HEK293 (cell line): ENCODE data around the gene ANAPC16.

ENCODE experiments used
- CTCF ChIA-PET: fragments of 350-600 bp; formaldehyde crosslinking; extraction: SDS; loops from one replicate; lab custom pipeline; 2021; ENCODE audit warnings: antibody characterized with exemption; lab: Yijun Ruan, JAX
- POLR2A ChIA-PET: fragments of 300-600 bp; formaldehyde crosslinking; extraction: SDS; loops from one replicate; lab custom pipeline; 2020; ENCODE audit warnings: antibody characterized with exemption, inconsistent platforms; lab: Yijun Ruan, JAX
- H3K27ac ChIP-seq: fragments of 200-500 bp; sonication (Bioruptor generic); 2 replicates; pipeline ENCODE4 v1.5.1; 2014; ENCODE audit warnings: low read depth, low read length, control low read depth, inconsistent platforms; ENCODE audit errors: extremely low read depth
- H3K36me3 ChIP-seq, 2 experiments: fragments of 200-500 bp in 1 of 2; sonication (Bioruptor generic) in 1 of 2; 1 replicate in 1 of 2; 2 replicates in 1 of 2; pipeline ENCODE4 v1.5.1; 2014 to 2017; ENCODE audit warnings: inconsistent platforms in 2 of 2, low read length in 2 of 2; ENCODE audit not compliant: control insufficient read depth in 2 of 2, insufficient read depth in 1 of 2
- H3K4me1 ChIP-seq: fragments of 200-500 bp; sonication (Bioruptor generic); 2 replicates; pipeline ENCODE4 v1.5.1; 2014; ENCODE audit warnings: mild to moderate bottlenecking, low read length, inconsistent platforms; ENCODE audit not compliant: control insufficient read depth, insufficient read depth
- H3K4me3 ChIP-seq: 2 replicates; pipeline ENCODE4 v1.5.1; 2011; ENCODE audit warnings: low read depth, mild to moderate bottlenecking, control low read depth, low read length, moderate library complexity
- H3K9me3 ChIP-seq: fragments of 200-500 bp; sonication (Bioruptor generic); 2 replicates; pipeline ENCODE4 v1.5.1; 2014; ENCODE audit warnings: low read depth, low read length, inconsistent platforms; ENCODE audit not compliant: control insufficient read depth, insufficient read depth
- BCL6B ChIP-seq: fragments of 450-650 bp; formaldehyde crosslinking; IDR thresholded peaks from 2 replicates; pipeline ENCODE4 v1.5.1; 2017; ENCODE audit warnings: missing biosample characterization, missing genetic modification characterization
- HOXC10 ChIP-seq: sonication (generic); formaldehyde crosslinking; IDR thresholded peaks from 2 replicates; pipeline ENCODE4 v1.8.1; 2023; ENCODE audit warnings: mild to moderate bottlenecking, missing genetic modification reagents
- KLF10 ChIP-seq: fragments of 450-650 bp; IDR thresholded peaks from 2 replicates; pipeline ENCODE4 v1.5.1; 2018; ENCODE audit warnings: missing biosample characterization, mild to moderate bottlenecking, missing genetic modification characterization
- MEIS1 ChIP-seq: sonication (generic); formaldehyde crosslinking; IDR thresholded peaks from 2 replicates; pipeline ENCODE4 v1.8.1; 2022; ENCODE audit warnings: missing genetic modification reagents, mild to moderate bottlenecking, borderline replicate concordance
- PBX3 ChIP-seq: sonication (generic); formaldehyde crosslinking; IDR thresholded peaks from 2 replicates; pipeline ENCODE4 v1.8.1; 2022; ENCODE audit warnings: mild to moderate bottlenecking, moderate library complexity, missing genetic modification reagents
- PRDM1 ChIP-seq: fragments of 450-650 bp; formaldehyde crosslinking; IDR thresholded peaks from 2 replicates; pipeline ENCODE4; 2016; ENCODE audit warnings: missing biosample characterization, missing genetic modification characterization
- ZBTB20 ChIP-seq: fragments of 450-650 bp; formaldehyde crosslinking; IDR thresholded peaks from 2 replicates; pipeline ENCODE4 v1.5.1; 2016; ENCODE audit warnings: missing biosample characterization, missing genetic modification characterization
- ZNF132 ChIP-seq: fragments of 450-650 bp; formaldehyde crosslinking; IDR thresholded peaks from 2 replicates; pipeline ENCODE4 v1.5.1; 2017; ENCODE audit warnings: missing biosample characterization, missing genetic modification characterization, borderline replicate concordance
- ZNF16 ChIP-seq: fragments of 450-650 bp; formaldehyde crosslinking; IDR thresholded peaks from 2 replicates; pipeline ENCODE4 v1.5.1; 2016; ENCODE audit warnings: low read depth, missing biosample characterization, missing genetic modification characterization
- ZNF19 ChIP-seq: fragments of 450-650 bp; formaldehyde crosslinking; IDR thresholded peaks from 2 replicates; pipeline ENCODE4; 2016; ENCODE audit warnings: missing biosample characterization, missing genetic modification characterization, low read depth
- ZNF211 ChIP-seq: fragments of 450-650 bp; formaldehyde crosslinking; IDR thresholded peaks from 2 replicates; pipeline ENCODE4 v1.5.1; 2016; ENCODE audit warnings: low read depth, missing biosample characterization, missing genetic modification characterization
- ZNF223 ChIP-seq: fragments of 450-650 bp; formaldehyde crosslinking; IDR thresholded peaks from 2 replicates; pipeline ENCODE4 v1.5.1; 2016; ENCODE audit warnings: missing biosample characterization, missing genetic modification characterization
- ZNF239 ChIP-seq: fragments of 450-650 bp; formaldehyde crosslinking; IDR thresholded peaks from 2 replicates; pipeline ENCODE4 v1.5.1; 2016; ENCODE audit warnings: missing biosample characterization, missing genetic modification characterization
- ZNF350 ChIP-seq: fragments of 450-650 bp; formaldehyde crosslinking; IDR thresholded peaks from 2 replicates; pipeline ENCODE4 v1.5.0; 2017; ENCODE audit warnings: missing biosample characterization, mild to moderate bottlenecking, missing genetic modification characterization
- ZNF362 ChIP-seq: fragments of 450-650 bp; formaldehyde crosslinking; IDR thresholded peaks from 2 replicates; pipeline ENCODE4 v1.5.1; 2016; ENCODE audit warnings: missing biosample characterization, missing genetic modification characterization
- ZNF501 ChIP-seq: fragments of 450-650 bp; formaldehyde crosslinking; IDR thresholded peaks from 2 replicates; pipeline ENCODE4 v1.5.1; 2016; ENCODE audit warnings: missing biosample characterization, missing genetic modification characterization
- ZNF510 ChIP-seq: fragments of 450-650 bp; formaldehyde crosslinking; IDR thresholded peaks from 2 replicates; pipeline ENCODE4 v1.5.1; 2018; ENCODE audit warnings: mild to moderate bottlenecking, missing genetic modification characterization, missing biosample characterization; ENCODE audit not compliant: insufficient replicate concordance
- ZNF521 ChIP-seq: fragments of 450-650 bp; formaldehyde crosslinking; IDR thresholded peaks from 2 replicates; pipeline ENCODE4 v1.5.1; 2017; ENCODE audit warnings: missing biosample characterization, mild to moderate bottlenecking, missing genetic modification characterization
- ZNF555 ChIP-seq: fragments of 450-650 bp; formaldehyde crosslinking; conservative IDR thresholded peaks from 2 replicates; pipeline ENCODE4 v1.5.1; 2017; ENCODE audit warnings: missing biosample characterization, mild to moderate bottlenecking, missing genetic modification characterization, inconsistent platforms
- ZNF596 ChIP-seq: fragments of 450-650 bp; IDR thresholded peaks from 2 replicates; pipeline ENCODE4 v1.5.0; 2018; ENCODE audit warnings: missing biosample characterization, mild to moderate bottlenecking, missing genetic modification characterization, moderate library complexity
- ZNF776 ChIP-seq: fragments of 450-650 bp; formaldehyde crosslinking; IDR thresholded peaks from 2 replicates; pipeline ENCODE4 v1.5.0; 2017; ENCODE audit warnings: missing biosample characterization, missing genetic modification characterization, borderline replicate concordance
- TF ChIP-seq, protein P1 (sequence below): fragments of 450-650 bp; formaldehyde crosslinking; IDR thresholded peaks from 2 replicates; pipeline ENCODE4 v1.5.1; 2016; ENCODE audit warnings: missing biosample characterization, missing genetic modification characterization
- TF ChIP-seq, protein P2 (sequence below): fragments of 450-650 bp; formaldehyde crosslinking; IDR thresholded peaks from 2 replicates; pipeline ENCODE4 v1.5.1; 2017; ENCODE audit warnings: missing biosample characterization, missing genetic modification characterization
- TF ChIP-seq, protein P3 (sequence below): fragments of 450-650 bp; formaldehyde crosslinking; optimal IDR thresholded peaks from 2 replicates; pipeline ENCODE3; 2016; ENCODE audit warnings: missing biosample characterization, mild to moderate bottlenecking, missing genetic modification characterization

ANAPC16 gene

DNA sequence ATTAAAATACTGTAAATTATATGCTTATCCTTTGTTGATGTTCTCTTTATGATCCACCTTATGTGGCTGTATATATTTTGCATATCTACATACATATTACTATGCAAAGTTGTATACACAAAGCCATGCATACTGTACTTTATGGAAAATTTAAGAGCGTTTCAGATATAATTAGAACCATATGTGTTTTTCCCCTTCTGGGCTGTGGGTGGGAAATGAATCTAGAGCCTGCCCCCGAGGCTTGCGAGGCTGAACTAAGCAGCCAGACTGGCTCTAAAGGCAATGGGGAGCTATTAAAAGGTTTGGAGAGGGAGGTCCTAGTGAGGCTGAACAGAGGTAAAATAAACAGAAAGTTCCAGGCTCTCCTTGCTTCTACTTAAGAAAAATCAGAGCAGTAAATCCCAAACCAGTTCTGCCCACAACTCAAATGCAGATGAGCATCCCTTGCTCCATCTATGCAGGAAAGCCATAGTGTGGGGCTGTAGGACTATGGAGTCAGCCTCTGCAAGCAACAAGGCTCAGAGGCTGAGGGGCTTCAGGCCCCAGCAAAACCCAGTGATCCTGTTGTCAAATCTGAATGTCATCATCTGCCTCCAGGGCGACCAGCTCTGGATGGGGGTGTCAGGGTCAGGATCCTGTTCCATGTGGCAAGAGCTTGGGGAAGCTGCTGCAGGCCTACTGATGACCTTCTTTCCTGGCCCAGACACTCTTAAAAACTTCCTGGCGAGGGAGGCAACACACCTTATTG, 43.9 kb downstream of the ANAPC16 start (continued):
- TF ChIP-seq, protein P1, sequence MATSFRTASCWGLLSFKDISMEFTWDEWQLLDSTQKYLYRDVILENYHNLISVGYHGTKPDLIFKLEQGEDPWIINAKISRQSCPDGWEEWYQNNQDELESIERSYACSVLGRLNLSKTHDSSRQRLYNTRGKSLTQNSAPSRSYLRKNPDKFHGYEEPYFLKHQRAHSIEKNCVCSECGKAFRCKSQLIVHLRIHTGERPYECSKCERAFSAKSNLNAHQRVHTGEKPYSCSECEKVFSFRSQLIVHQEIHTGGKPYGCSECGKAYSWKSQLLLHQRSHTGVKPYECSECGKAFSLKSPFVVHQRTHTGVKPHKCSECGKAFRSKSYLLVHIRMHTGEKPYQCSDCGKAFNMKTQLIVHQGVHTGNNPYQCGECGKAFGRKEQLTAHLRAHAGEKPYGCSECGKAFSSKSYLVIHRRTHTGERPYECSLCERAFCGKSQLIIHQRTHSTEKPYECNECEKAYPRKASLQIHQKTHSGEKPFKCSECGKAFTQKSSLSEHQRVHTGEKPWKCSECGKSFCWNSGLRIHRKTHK, result no peak
- TF ChIP-seq ZNF239 (tag by site-specific recombination) (no peak), BCL6B (tag by site-specific recombination) (no peak), ZNF211 (tag by site-specific recombination) (no peak), ZNF362 (tag by site-specific recombination) (no peak), KLF10 (tag by site-specific recombination) (no peak), PRDM1 (tag by site-specific recombination) (no peak), ZNF223 (tag by site-specific recombination) (no peak), ZNF776 (tag by site-specific recombination) (no peak), ZNF350 (tag by site-specific recombination) (no peak), ZNF555 (tag by site-specific recombination) (no peak), ZNF596 (tag by site-specific recombination) (no peak), ZNF132 (tag by site-specific recombination) (no peak), ZNF16 (tag by site-specific recombination) (peak; percentile 73; the same call in 1 of the 2 replicates)
- TF ChIP-seq, protein P2, sequence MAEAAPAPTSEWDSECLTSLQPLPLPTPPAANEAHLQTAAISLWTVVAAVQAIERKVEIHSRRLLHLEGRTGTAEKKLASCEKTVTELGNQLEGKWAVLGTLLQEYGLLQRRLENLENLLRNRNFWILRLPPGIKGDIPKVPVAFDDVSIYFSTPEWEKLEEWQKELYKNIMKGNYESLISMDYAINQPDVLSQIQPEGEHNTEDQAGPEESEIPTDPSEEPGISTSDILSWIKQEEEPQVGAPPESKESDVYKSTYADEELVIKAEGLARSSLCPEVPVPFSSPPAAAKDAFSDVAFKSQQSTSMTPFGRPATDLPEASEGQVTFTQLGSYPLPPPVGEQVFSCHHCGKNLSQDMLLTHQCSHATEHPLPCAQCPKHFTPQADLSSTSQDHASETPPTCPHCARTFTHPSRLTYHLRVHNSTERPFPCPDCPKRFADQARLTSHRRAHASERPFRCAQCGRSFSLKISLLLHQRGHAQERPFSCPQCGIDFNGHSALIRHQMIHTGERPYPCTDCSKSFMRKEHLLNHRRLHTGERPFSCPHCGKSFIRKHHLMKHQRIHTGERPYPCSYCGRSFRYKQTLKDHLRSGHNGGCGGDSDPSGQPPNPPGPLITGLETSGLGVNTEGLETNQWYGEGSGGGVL (tag by site-specific recombination), result peak; percentile 43
- TF ChIP-seq, protein P3, sequence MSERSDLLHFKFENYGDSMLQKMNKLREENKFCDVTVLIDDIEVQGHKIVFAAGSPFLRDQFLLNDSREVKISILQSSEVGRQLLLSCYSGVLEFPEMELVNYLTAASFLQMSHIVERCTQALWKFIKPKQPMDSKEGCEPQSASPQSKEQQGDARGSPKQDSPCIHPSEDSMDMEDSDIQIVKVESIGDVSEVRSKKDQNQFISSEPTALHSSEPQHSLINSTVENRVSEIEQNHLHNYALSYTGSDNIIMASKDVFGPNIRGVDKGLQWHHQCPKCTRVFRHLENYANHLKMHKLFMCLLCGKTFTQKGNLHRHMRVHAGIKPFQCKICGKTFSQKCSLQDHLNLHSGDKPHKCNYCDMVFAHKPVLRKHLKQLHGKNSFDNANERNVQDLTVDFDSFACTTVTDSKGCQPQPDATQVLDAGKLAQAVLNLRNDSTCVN (tag by site-specific recombination), result no peak

- H3K9me3 ChIP-seq, result no peaks in the 10 kb centered on the region
- ChIA-PET CTCF (interaction anchor here (0.7 to 3.3 kb wide), 8 partner anchors 8 to 77 kb away, joined by 3 to 27 read pairs (median 4); partner anchors contain the start of gene DDIT4), POLR2A (interaction anchor here (0.5 to 5.8 kb wide), 19 partner anchors 10 to 465 kb away, joined by 3 to 120 read pairs (median 4); partner anchors contain the start of genes ANAPC16, ASCC1 and DDIT4)
- H3K36me3 ChIP-seq, result no peaks in the 10 kb centered on the region
- H3K4me1 ChIP-seq, result peaks cover 24% of the 10 kb centered on the region
- H3K27ac ChIP-seq, result peak overlapping the region; percentile 97
- peak overlapping the region; percentile 56 for H3K4me3 ChIP-seq
- TF ChIP-seq HOXC10 (CRISPR knock-in tag) (no peak), MEIS1 (CRISPR knock-in tag) (no peak), ZNF776 (tag by site-specific recombination) (no peak), ZNF19 (tag by site-specific recombination) (no peak), PBX3 (CRISPR knock-in tag) (no peak), ZNF223 (tag by site-specific recombination) (no peak), BCL6B (tag by site-specific recombination) (no peak), ZNF510 (tag by site-specific recombination) (no peak), ZNF501 (no peak), ZNF521 (tag by site-specific recombination) (no peak), ZBTB20 (tag by site-specific recombination) (peak; percentile 92)
These were observed 44.6 kb downstream of the ANAPC16 start for GRCh38 chr10:72260239-72260975.
